HG02798 (cell line): ENCODE data around the gene GNL3L.
"Not testable (repeated sequence)": the region's sequence is repeated elsewhere in the genome, so short reads cannot be mapped to it uniquely, and the experiment has no call there.

Experiments used
- ATAC-seq: cut with Tn5 transposase; IDR thresholded peaks from one replicate; pipeline ENCODE4 v1.9.1; 2021; ENCODE audit warnings: mild to moderate bottlenecking; ENCODE audit not compliant: unreplicated experiment, poor library complexity

GNL3L gene

GRCh38 chrX:54555006-54555405 lies 25.0 kb downstream of the GNL3L start:
- ATAC-seq: not testable (repeated sequence)

- ATAC-seq: no peak
Measured at GRCh38 chrX:54560411-54560810, 30.4 kb downstream of the GNL3L start.

- ATAC-seq: no peak
Measured at GRCh38 chrX:54561622-54562021, 31.6 kb downstream of the GNL3L start.

GRCh38 chrX:54564936-54565335 lies 34.9 kb downstream of the GNL3L start:
- no peak for ATAC-seq

GRCh38 chrX:54570332-54570731 lies 40.3 kb downstream of the GNL3L start:
- ATAC-seq: no peak

GRCh38 chrX:54572641-54573040 lies 42.6 kb downstream of the GNL3L start:
- not testable (repeated sequence) for ATAC-seq

- no peak for ATAC-seq
Measured at GRCh38 chrX:54597728-54598127, 67.7 kb downstream of the GNL3L start.

GRCh38 chrX:54602563-54602962 lies 72.5 kb downstream of the GNL3L start:
- ATAC-seq: no peak
